ENCODE data around the gene KRT8. TPM values are rescaled to one million over a fixed set of nuclear protein-coding genes. Genes with fewer than 3 reads are reported as not detected.
"Not testable (repeated sequence)": the region's sequence is repeated elsewhere in the genome, so short reads cannot be mapped to it uniquely, and the experiment has no call there.

KRT8 gene
- total RNA-seq, 1 donor from 2014 or later: 0.23 TPM

- no peaks in the 10 kb centered on the region for H3K36me3 Mint-ChIP-seq (ENCODE audit: low read depth)
- H3K4me3 Mint-ChIP-seq: no peak overlapping the region
- intact Hi-C loops (cut with micrococcal nuclease): loop anchor here (1.0 kb wide), 1 partner anchor 97 kb away; no protein-coding TSS in a partner anchor
- no peaks in the 10 kb centered on the region for H3K9me3 Mint-ChIP-seq
- DNase-seq (ENCODE audit: low spot score): peak; percentile 61
- no peak overlapping the region for H3K27ac Mint-ChIP-seq
- peaks cover 6% of the 10 kb centered on the region for H3K4me1 Mint-ChIP-seq (ENCODE audit: low read depth)
- H3K27me3 Mint-ChIP-seq (ENCODE audit: insufficient read depth): peaks cover 20% of the 10 kb centered on the region
These were observed 20.2 kb downstream of the KRT8 start for GRCh38 chr12:52884526-52885293.

GRCh38 chr12:52880499-52880898 lies 24.4 kb downstream of the KRT8 start:
- not testable (repeated sequence) for H3K36me3 Mint-ChIP-seq (ENCODE audit: low read depth); H3K9me3 Mint-ChIP-seq; H3K4me3 Mint-ChIP-seq; H3K27ac Mint-ChIP-seq; DNase-seq (ENCODE audit: low spot score); H3K4me1 Mint-ChIP-seq (ENCODE audit: low read depth)
- peaks cover 14% of the 10 kb centered on the region for H3K27me3 Mint-ChIP-seq (ENCODE audit: insufficient read depth)
- intact Hi-C loops (cut with micrococcal nuclease): loop anchor here (1.0 kb wide), 3 partner anchors 101 to 724 kb away; no protein-coding TSS in a partner anchor

- Mint-ChIP-seq H3K4me3 (peak overlapping the region; percentile 72), H3K9me3 (no peaks in the 10 kb centered on the region), H3K4me1 (ENCODE audit: low read depth) (peaks cover 9% of the 10 kb centered on the region), H3K27me3 (ENCODE audit: insufficient read depth) (peaks cover 13% of the 10 kb centered on the region), H3K27ac (no peak overlapping the region), H3K36me3 (ENCODE audit: low read depth) (no peaks in the 10 kb centered on the region)
- DNase-seq (ENCODE audit: low spot score): peak; percentile 69
- intact Hi-C loops (cut with micrococcal nuclease): loop anchor here (1.0 kb wide), 5 partner anchors 102 to 727 kb away; no protein-coding TSS in a partner anchor
These were observed 25.2 kb downstream of the KRT8 start for GRCh38 chr12:52879394-52880351.

- Mint-ChIP-seq H3K4me3 (no peak overlapping the region), H3K9me3 (no peaks in the 10 kb centered on the region)
- no peak for DNase-seq (ENCODE audit: low spot score)
These were observed 26.1 kb downstream of the KRT8 start for GRCh38 chr12:52878507-52879393.

GRCh38 chr12:52877242-52877641 lies 27.6 kb downstream of the KRT8 start:
- Mint-ChIP-seq H3K9me3 (no peaks in the 10 kb centered on the region), H3K27ac (no peak overlapping the region), H3K4me3 (no peak overlapping the region), H3K27me3 (ENCODE audit: insufficient read depth) (peaks cover 19% of the 10 kb centered on the region), H3K4me1 (ENCODE audit: low read depth) (peaks cover 22% of the 10 kb centered on the region), H3K36me3 (ENCODE audit: low read depth) (no peaks in the 10 kb centered on the region)
- intact Hi-C loops (cut with micrococcal nuclease): no loop called here
- no peak for DNase-seq (ENCODE audit: low spot score)

More at GRCh38 chr12:52878507-52879393, 26.1 kb downstream of the KRT8 start:
- intact Hi-C loops (cut with micrococcal nuclease): loop anchor here (1.0 kb wide), 2 partner anchors 295 to 726 kb away; no protein-coding TSS in a partner anchor
- no peaks in the 10 kb centered on the region for H3K36me3 Mint-ChIP-seq (ENCODE audit: low read depth)
- peaks cover 10% of the 10 kb centered on the region for H3K27me3 Mint-ChIP-seq (ENCODE audit: insufficient read depth)
- H3K27ac Mint-ChIP-seq: no peak overlapping the region
- peaks cover 15% of the 10 kb centered on the region for H3K4me1 Mint-ChIP-seq (ENCODE audit: low read depth)

GRCh38 chr12:52876372-52876771 lies 28.5 kb downstream of the KRT8 start:
- DNase-seq (ENCODE audit: low spot score): no peak
- H3K9me3 Mint-ChIP-seq: no peaks in the 10 kb centered on the region
- intact Hi-C loops (cut with micrococcal nuclease): no loop called here
- H3K27ac Mint-ChIP-seq: no peak overlapping the region
- H3K36me3 Mint-ChIP-seq (ENCODE audit: low read depth): no peaks in the 10 kb centered on the region
- H3K27me3 Mint-ChIP-seq (ENCODE audit: insufficient read depth): peaks cover 17% of the 10 kb centered on the region
- H3K4me1 Mint-ChIP-seq (ENCODE audit: low read depth): peaks cover 22% of the 10 kb centered on the region
- H3K4me3 Mint-ChIP-seq: no peak overlapping the region

GRCh38 chr12:52874573-52875435 lies 30.1 kb downstream of the KRT8 start:
- H3K9me3 Mint-ChIP-seq: no peaks in the 10 kb centered on the region
- H3K4me1 Mint-ChIP-seq (ENCODE audit: low read depth): peaks cover 17% of the 10 kb centered on the region
- H3K27me3 Mint-ChIP-seq (ENCODE audit: insufficient read depth): peaks cover 10% of the 10 kb centered on the region
- no peak for DNase-seq (ENCODE audit: low spot score)
- H3K36me3 Mint-ChIP-seq (ENCODE audit: low read depth): no peaks in the 10 kb centered on the region
- H3K4me3 Mint-ChIP-seq: peak overlapping the region; percentile 70
- peak overlapping the region; percentile 64 for H3K27ac Mint-ChIP-seq
- intact Hi-C loops (cut with micrococcal nuclease): no loop called here

GRCh38 chr12:52873832-52874572 lies 30.9 kb downstream of the KRT8 start:
- Mint-ChIP-seq H3K4me1 (ENCODE audit: low read depth) (peaks cover 15% of the 10 kb centered on the region), H3K9me3 (no peaks in the 10 kb centered on the region), H3K27ac (peak overlapping the region; percentile 68), H3K4me3 (peak overlapping the region; percentile 70), H3K27me3 (ENCODE audit: insufficient read depth) (peaks cover 12% of the 10 kb centered on the region), H3K36me3 (ENCODE audit: low read depth) (no peaks in the 10 kb centered on the region)
- DNase-seq (ENCODE audit: low spot score): peak; percentile 51
- intact Hi-C loops (cut with micrococcal nuclease): no loop called here

- Mint-ChIP-seq H3K27ac (peak overlapping the region; percentile 68), H3K4me3 (peak overlapping the region; percentile 66), H3K9me3 (no peaks in the 10 kb centered on the region), H3K4me1 (ENCODE audit: low read depth) (peaks cover 15% of the 10 kb centered on the region), H3K36me3 (ENCODE audit: low read depth) (no peaks in the 10 kb centered on the region), H3K27me3 (ENCODE audit: insufficient read depth) (peaks cover 12% of the 10 kb centered on the region)
- intact Hi-C loops (cut with micrococcal nuclease): no loop called here
- no peak for DNase-seq (ENCODE audit: low spot score)
These were observed 31.4 kb downstream of the KRT8 start for GRCh38 chr12:52873513-52873831.

GRCh38 chr12:52872644-52873389 lies 32.1 kb downstream of the KRT8 start:
- Mint-ChIP-seq H3K9me3 (no peaks in the 10 kb centered on the region), H3K36me3 (ENCODE audit: low read depth) (no peaks in the 10 kb centered on the region), H3K4me1 (ENCODE audit: low read depth) (peaks cover 15% of the 10 kb centered on the region), H3K4me3 (peak overlapping the region; percentile 66), H3K27me3 (ENCODE audit: insufficient read depth) (peaks cover 12% of the 10 kb centered on the region), H3K27ac (peak overlapping the region; percentile 42)
- DNase-seq (ENCODE audit: low spot score): no peak
- intact Hi-C loops (cut with micrococcal nuclease): no loop called here
